ENCODE measurements around the gene TTC22. TPM values are rescaled to one million over a fixed set of nuclear protein-coding genes. Genes with fewer than 3 reads are reported as not detected.

The TTC22 gene
- total RNA-seq, 1 donor from 2014 or later: 1.3 TPM

- Mint-ChIP-seq H3K4me3 (ENCODE audit: low read depth) (peak within 1 kb of the TSS; percentile 88), H3K27ac (peak within 1 kb of the TSS; percentile 89), H3K36me3 (ENCODE audit: low read depth) (no peaks in the 10 kb centered on the region), H3K9me3 (no peaks in the 10 kb centered on the region), H3K27me3 (ENCODE audit: low read depth) (no peaks in the 10 kb centered on the region), H3K4me1 (ENCODE audit: low read depth) (peaks cover 12% of the 10 kb centered on the region)
- peak; percentile 94 for DNase-seq (ENCODE audit: low spot score)
- intact Hi-C loops (cut with micrococcal nuclease): loop anchor here (1.0 to 2.0 kb wide), 3 partner anchors 36 to 711 kb away; partner anchors contain the start of genes TCEANC2, TMEM59, TTC22 and TTC4
These were observed 36.8 kb downstream of the TTC22 start, which contains the start of gene PARS2 for GRCh38 chr1:54764133-54764921. Gene PARS2, minus strand, starts transcription at chr1:54764523. Its CDS starts 5,362 bp downstream, at chr1:54759161.

GRCh38 chr1:54763816-54764132 is 37.3 kb downstream of the TTC22 start:
- H3K27ac Mint-ChIP-seq: peak overlapping the region; percentile 89
- no peaks in the 10 kb centered on the region for H3K27me3 Mint-ChIP-seq (ENCODE audit: low read depth)
- intact Hi-C loops (cut with micrococcal nuclease): loop anchor here (1.0 to 2.0 kb wide), 3 partner anchors 37 to 710 kb away; partner anchors contain the start of genes TCEANC2, TMEM59, TTC22 and TTC4
- H3K4me1 Mint-ChIP-seq (ENCODE audit: low read depth): peaks cover 12% of the 10 kb centered on the region
- no peaks in the 10 kb centered on the region for H3K9me3 Mint-ChIP-seq
- no peaks in the 10 kb centered on the region for H3K36me3 Mint-ChIP-seq (ENCODE audit: low read depth)
- H3K4me3 Mint-ChIP-seq (ENCODE audit: low read depth): peak overlapping the region; percentile 88
- no peak for DNase-seq (ENCODE audit: low spot score)

GRCh38 chr1:54758678-54759348 is 42.3 kb downstream of the TTC22 start:
- H3K4me3 Mint-ChIP-seq (ENCODE audit: low read depth): no peak overlapping the region
- peaks cover 7% of the 10 kb centered on the region for H3K4me1 Mint-ChIP-seq (ENCODE audit: low read depth)
- no peaks in the 10 kb centered on the region for H3K27me3 Mint-ChIP-seq (ENCODE audit: low read depth)
- H3K9me3 Mint-ChIP-seq: no peaks in the 10 kb centered on the region
- intact Hi-C loops (cut with micrococcal nuclease): no loop called here
- H3K27ac Mint-ChIP-seq: no peak overlapping the region
- H3K36me3 Mint-ChIP-seq (ENCODE audit: low read depth): peaks cover 3% of the 10 kb centered on the region
- DNase-seq (ENCODE audit: low spot score): no peak

GRCh38 chr1:54757833-54758232 is 43.3 kb downstream of the TTC22 start:
- no peak for DNase-seq (ENCODE audit: low spot score)
- no peaks in the 10 kb centered on the region for H3K27me3 Mint-ChIP-seq (ENCODE audit: low read depth)
- no peak overlapping the region for H3K27ac Mint-ChIP-seq
- H3K36me3 Mint-ChIP-seq (ENCODE audit: low read depth): peaks cover 3% of the 10 kb centered on the region
- intact Hi-C loops (cut with micrococcal nuclease): no loop called here
- H3K4me3 Mint-ChIP-seq (ENCODE audit: low read depth): no peak overlapping the region
- no peaks in the 10 kb centered on the region for H3K9me3 Mint-ChIP-seq
- H3K4me1 Mint-ChIP-seq (ENCODE audit: low read depth): peaks cover under 1% of the 10 kb centered on the region

GRCh38 chr1:54754486-54755285 is 46.4 kb downstream of the TTC22 start:
- no peaks in the 10 kb centered on the region for H3K4me1 Mint-ChIP-seq (ENCODE audit: low read depth)
- no peak overlapping the region for H3K4me3 Mint-ChIP-seq (ENCODE audit: low read depth)
- H3K36me3 Mint-ChIP-seq (ENCODE audit: low read depth): peaks cover 3% of the 10 kb centered on the region

GRCh38 chr1:54754045-54754444 is 47.1 kb downstream of the TTC22 start:
- intact Hi-C loops (cut with micrococcal nuclease): no loop called here
- H3K4me1 Mint-ChIP-seq (ENCODE audit: low read depth): no peaks in the 10 kb centered on the region
- no peak overlapping the region for H3K4me3 Mint-ChIP-seq (ENCODE audit: low read depth)
- no peak overlapping the region for H3K27ac Mint-ChIP-seq
- no peak for DNase-seq (ENCODE audit: low spot score)
- peaks cover 3% of the 10 kb centered on the region for H3K36me3 Mint-ChIP-seq (ENCODE audit: low read depth)
- H3K9me3 Mint-ChIP-seq: no peaks in the 10 kb centered on the region
- no peaks in the 10 kb centered on the region for H3K27me3 Mint-ChIP-seq (ENCODE audit: low read depth)

More at GRCh38 chr1:54754486-54755285, 46.4 kb downstream of the TTC22 start:
- H3K27ac Mint-ChIP-seq: no peak overlapping the region
- H3K9me3 Mint-ChIP-seq: no peaks in the 10 kb centered on the region
- intact Hi-C loops (cut with micrococcal nuclease): no loop called here
- no peak for DNase-seq (ENCODE audit: low spot score)
- no peaks in the 10 kb centered on the region for H3K27me3 Mint-ChIP-seq (ENCODE audit: low read depth)

GRCh38 chr1:54751426-54751825 is 49.7 kb downstream of the TTC22 start:
- Mint-ChIP-seq H3K27me3 (ENCODE audit: low read depth) (no peaks in the 10 kb centered on the region), H3K4me1 (ENCODE audit: low read depth) (no peaks in the 10 kb centered on the region), H3K9me3 (no peaks in the 10 kb centered on the region), H3K27ac (no peak overlapping the region), H3K36me3 (ENCODE audit: low read depth) (no peaks in the 10 kb centered on the region), H3K4me3 (ENCODE audit: low read depth) (no peak overlapping the region)
- no peak for DNase-seq (ENCODE audit: low spot score)
- intact Hi-C loops (cut with micrococcal nuclease): no loop called here

GRCh38 chr1:54750596-54750995 is 50.5 kb downstream of the TTC22 start:
- Mint-ChIP-seq H3K27ac (no peak overlapping the region), H3K4me1 (ENCODE audit: low read depth) (no peaks in the 10 kb centered on the region), H3K36me3 (ENCODE audit: low read depth) (no peaks in the 10 kb centered on the region), H3K9me3 (no peaks in the 10 kb centered on the region), H3K4me3 (ENCODE audit: low read depth) (no peak overlapping the region), H3K27me3 (ENCODE audit: low read depth) (no peaks in the 10 kb centered on the region)
- intact Hi-C loops (cut with micrococcal nuclease): no loop called here
- DNase-seq (ENCODE audit: low spot score): no peak

GRCh38 chr1:54748094-54748835 is 52.9 kb downstream of the TTC22 start:
- Mint-ChIP-seq H3K36me3 (ENCODE audit: low read depth) (no peaks in the 10 kb centered on the region), H3K27me3 (ENCODE audit: low read depth) (no peaks in the 10 kb centered on the region)
- intact Hi-C loops (cut with micrococcal nuclease): no loop called here

GRCh38 chr1:54745864-54746263 is 55.3 kb downstream of the TTC22 start:
- peaks cover 15% of the 10 kb centered on the region for H3K36me3 Mint-ChIP-seq (ENCODE audit: low read depth)

More at GRCh38 chr1:54748094-54748835, 52.9 kb downstream of the TTC22 start:
- no peaks in the 10 kb centered on the region for H3K4me1 Mint-ChIP-seq (ENCODE audit: low read depth)
- H3K27ac Mint-ChIP-seq: no peak overlapping the region
- no peak overlapping the region for H3K4me3 Mint-ChIP-seq (ENCODE audit: low read depth)
- no peak for DNase-seq (ENCODE audit: low spot score)
- no peaks in the 10 kb centered on the region for H3K9me3 Mint-ChIP-seq

GRCh38 chr1:54745274-54745673 is 55.8 kb downstream of the TTC22 start:
- peaks cover 21% of the 10 kb centered on the region for H3K36me3 Mint-ChIP-seq (ENCODE audit: low read depth)
- no peaks in the 10 kb centered on the region for H3K9me3 Mint-ChIP-seq
- H3K4me1 Mint-ChIP-seq (ENCODE audit: low read depth): no peaks in the 10 kb centered on the region

More at GRCh38 chr1:54745864-54746263, 55.3 kb downstream of the TTC22 start:
- Mint-ChIP-seq H3K9me3 (no peaks in the 10 kb centered on the region), H3K27me3 (ENCODE audit: low read depth) (no peaks in the 10 kb centered on the region), H3K4me3 (ENCODE audit: low read depth) (no peak overlapping the region), H3K27ac (no peak overlapping the region), H3K4me1 (ENCODE audit: low read depth) (no peaks in the 10 kb centered on the region)
- intact Hi-C loops (cut with micrococcal nuclease): no loop called here
- no peak for DNase-seq (ENCODE audit: low spot score)

GRCh38 chr1:54744696-54745095 is 56.4 kb downstream of the TTC22 start:
- Mint-ChIP-seq H3K9me3 (no peaks in the 10 kb centered on the region), H3K4me3 (ENCODE audit: low read depth) (no peak overlapping the region), H3K27ac (no peak overlapping the region), H3K36me3 (ENCODE audit: low read depth) (peaks cover 25% of the 10 kb centered on the region), H3K4me1 (ENCODE audit: low read depth) (no peaks in the 10 kb centered on the region), H3K27me3 (ENCODE audit: low read depth) (no peaks in the 10 kb centered on the region)
- intact Hi-C loops (cut with micrococcal nuclease): no loop called here
- no peak for DNase-seq (ENCODE audit: low spot score)

More at GRCh38 chr1:54745274-54745673, 55.8 kb downstream of the TTC22 start:
- Mint-ChIP-seq H3K4me3 (ENCODE audit: low read depth) (no peak overlapping the region), H3K27ac (no peak overlapping the region), H3K27me3 (ENCODE audit: low read depth) (no peaks in the 10 kb centered on the region)
- DNase-seq (ENCODE audit: low spot score): no peak
- intact Hi-C loops (cut with micrococcal nuclease): no loop called here

All from activated T-helper 2 cell treated with anti-CD3 and anti-CD28 coated beads, Interferon-gamma antibody, Interleukin-2, Interleukin-4, amounts not matched to agents 10 μg/mL and 5 μg/mL and 100 μg/mL, durations not matched to agents 14 hours and 24 hours and 36 hours (primary cell).